H9 (cell line): ENCODE measurements around the gene INHBB. TPM values are rescaled to one million over a fixed set of nuclear protein-coding genes. Genes with fewer than 3 reads are reported as not detected.

Experiments used
- DNase-seq: peaks from one replicate; pipeline ENCODE4 v3.0.0-alpha.2; 2017
- H2AFZ ChIP-seq: one replicate; pipeline ENCODE4 v1.6.1; 2013; ENCODE audit warnings: mild to moderate bottlenecking, low read length, control low read depth, moderate library complexity
- H2AK5ac ChIP-seq: 2 replicates; pipeline ENCODE4 v1.6.1; 2013; ENCODE audit warnings: low read length, control low read depth, mixed read lengths; ENCODE audit not compliant: insufficient read length
- H2BK120ac ChIP-seq: one replicate; pipeline ENCODE4 v1.6.1; 2013; ENCODE audit warnings: low read depth, mild to moderate bottlenecking, low read length, control low read depth, inconsistent platforms; ENCODE audit not compliant: poor library complexity, severe bottlenecking
- H2BK12ac ChIP-seq: 2 replicates; pipeline ENCODE4 v1.6.1; 2013; ENCODE audit warnings: low read length, control low read depth, mixed read lengths, low read depth; ENCODE audit not compliant: insufficient read length
- H2BK15ac ChIP-seq: 2 replicates; pipeline ENCODE4 v1.6.1; 2013; ENCODE audit warnings: low read depth, low read length, control low read depth
- H2BK20ac ChIP-seq: one replicate; pipeline ENCODE4 v1.6.1; 2013; ENCODE audit warnings: low read depth, mild to moderate bottlenecking, low read length, control low read depth, inconsistent platforms; ENCODE audit not compliant: poor library complexity, severe bottlenecking
- H2BK5ac ChIP-seq: 2 replicates; pipeline ENCODE4 v1.6.1; 2013; ENCODE audit warnings: low read length, control low read depth, mixed read lengths; ENCODE audit not compliant: insufficient read length
- H3K14ac ChIP-seq: 2 replicates; pipeline ENCODE4 v1.6.1; 2013; ENCODE audit warnings: low read length, control low read depth; ENCODE audit not compliant: insufficient read depth
- H3K18ac ChIP-seq: 2 replicates; pipeline ENCODE4 v1.6.1; 2013; ENCODE audit warnings: low read depth, mild to moderate bottlenecking, mixed read lengths, low read length, control low read depth; ENCODE audit not compliant: insufficient read length
- H3K23ac ChIP-seq: 2 replicates; pipeline ENCODE4 v1.6.1; 2013; ENCODE audit warnings: low read length, control low read depth, mixed read lengths, low read depth; ENCODE audit not compliant: insufficient read length
- H3K23me2 ChIP-seq: 2 replicates; pipeline ENCODE4 v1.6.1; 2013; ENCODE audit warnings: low read depth, mild to moderate bottlenecking, mixed read lengths, low read length, control low read depth; ENCODE audit not compliant: insufficient read length, poor library complexity, severe bottlenecking
- H3K27ac ChIP-seq: 2 replicates; pipeline ENCODE4 v1.5.1; 2013; ENCODE audit warnings: low read length, control low read depth, mixed read lengths, low read depth; ENCODE audit not compliant: insufficient read length
- H3K27me3 ChIP-seq: 2 replicates; pipeline ENCODE4 v1.6.1; 2013; ENCODE audit warnings: low read length, control low read depth, inconsistent platforms; ENCODE audit not compliant: insufficient read depth
- H3K4ac ChIP-seq: 2 replicates; pipeline ENCODE4 v1.6.1; 2013; ENCODE audit warnings: low read depth, mild to moderate bottlenecking, control low read depth, inconsistent platforms, low read length, moderate library complexity
- H3K4me1 ChIP-seq: 2 replicates; pipeline ENCODE4 v1.6.1; 2013; ENCODE audit warnings: low read length, control low read depth, inconsistent platforms; ENCODE audit not compliant: insufficient read depth
- H3K4me2 ChIP-seq: 2 replicates; pipeline ENCODE4 v1.6.1; 2013; ENCODE audit warnings: low read length, control low read depth, mixed read lengths; ENCODE audit not compliant: insufficient read length, insufficient read depth
- H3K56ac ChIP-seq: 2 replicates; pipeline ENCODE4 v1.6.1; 2013; ENCODE audit warnings: low read depth, mild to moderate bottlenecking, mixed read lengths, low read length, control low read depth; ENCODE audit not compliant: insufficient read length
- H3K79me1 ChIP-seq: 2 replicates; pipeline ENCODE4 v1.6.1; 2013; ENCODE audit warnings: low read depth, mild to moderate bottlenecking, moderate library complexity, low read length, control low read depth, inconsistent platforms; ENCODE audit not compliant: insufficient read depth, poor library complexity, severe bottlenecking
- H3K79me2 ChIP-seq: 2 replicates; pipeline ENCODE4 v1.6.1; 2013; ENCODE audit warnings: low read length, control low read depth, inconsistent platforms; ENCODE audit not compliant: insufficient read depth
- H3K9ac ChIP-seq: 2 replicates; pipeline ENCODE4 v1.6.1; 2013; ENCODE audit warnings: low read length, control low read depth, mixed read lengths; ENCODE audit not compliant: insufficient read length; ENCODE audit errors: extremely low read depth
- H3K9me3 ChIP-seq: one replicate; pipeline ENCODE4 v1.6.1; 2013; ENCODE audit warnings: low read depth, low read length, inconsistent platforms; ENCODE audit not compliant: control insufficient read depth
- H3T11ph ChIP-seq: one replicate; pipeline ENCODE4 v1.6.1; 2013; ENCODE audit warnings: mild to moderate bottlenecking, low read length, control low read depth, inconsistent platforms
- H4K20me1 ChIP-seq: one replicate; pipeline ENCODE4 v1.6.1; 2013; ENCODE audit not compliant: control insufficient read depth, insufficient read length, insufficient read depth
- H4K5ac ChIP-seq: 2 replicates; pipeline ENCODE4 v1.6.1; 2013; ENCODE audit warnings: low read depth, mild to moderate bottlenecking, mixed read lengths, low read length, control low read depth; ENCODE audit not compliant: insufficient read length
- H4K8ac ChIP-seq: replicated peaks from 2 replicates; pipeline ENCODE4 v1.6.1; 2013; ENCODE audit warnings: low read length, control low read depth, mixed read lengths, low read depth; ENCODE audit not compliant: insufficient read length
- H4K91ac ChIP-seq: 2 replicates; pipeline ENCODE4 v1.6.1; 2013; ENCODE audit warnings: low read depth, mild to moderate bottlenecking, moderate library complexity, mixed read lengths, low read length, control low read depth; ENCODE audit not compliant: insufficient read length
- H3K27ac Mint-ChIP-seq, 3 experiments: 2 replicates in 2 of 3; 3 replicates in 1 of 3; pipeline ENCODE4 v1.8.0; 2020 to 2021; ENCODE audit warnings: mixed read lengths in 3 of 3, mild to moderate bottlenecking in 1 of 3, moderate library complexity in 1 of 3
- H3K27me3 Mint-ChIP-seq: 2 replicates; pipeline ENCODE4 v1.8.0; 2021; ENCODE audit warnings: low read depth, mild to moderate bottlenecking, moderate library complexity, mixed read lengths
- H3K36me3 Mint-ChIP-seq, 3 experiments: 2 replicates in 2 of 3; 3 replicates in 1 of 3; pipeline ENCODE4 v1.8.0; 2020 to 2021; ENCODE audit warnings: low read depth in 3 of 3, mixed read lengths in 3 of 3; ENCODE audit not compliant: insufficient read depth in 1 of 3
- H3K4me1 Mint-ChIP-seq, 2 experiments: 2 replicates each; pipeline ENCODE4 v1.8.0; 2020; ENCODE audit warnings: mixed read lengths in 2 of 2
- H3K4me3 Mint-ChIP-seq, 2 experiments: 2 replicates in 1 of 2; 3 replicates in 1 of 2; pipeline ENCODE4 v1.8.0; 2020 to 2021; ENCODE audit warnings: mild to moderate bottlenecking in 2 of 2, mixed read lengths in 2 of 2, moderate library complexity in 1 of 2
- H3K9me3 Mint-ChIP-seq, 2 experiments: 2 replicates in 1 of 2; 3 replicates in 1 of 2; pipeline ENCODE4 v1.8.0; 2020; ENCODE audit warnings: mild to moderate bottlenecking in 2 of 2, mixed read lengths in 2 of 2, moderate library complexity in 1 of 2
- CTCF ChIP-seq: fragments of 200-600 bp; sonication (generic); conservative IDR thresholded peaks from 3 replicates; pipeline ENCODE4 v1.8.0; 2021; ENCODE audit warnings: antibody characterized with exemption, mild to moderate bottlenecking
- WGBS: extraction: QIAGEN DNeasy Blood & Tissue Kit; methylation state at CpG from one replicate; pipeline ENCODE4 v1.1.7; 2013; ENCODE audit warnings: missing lambda C conversion rate, low lambda C conversion rate, mixed read lengths; ENCODE audit not compliant: insufficient read length; ENCODE audit errors: extremely low coverage; 5-methylcytosine and 5-hydroxymethylcytosine counted together
- total RNA-seq: library from RNA; stranded (reverse); gene quantifications from 2 replicates; pipeline ENCODE4 v1.2.1, GENCODE V29; 2021

INHBB gene
- total RNA-seq, 1 experiment from 2014 or later, result 0.13 TPM

- Histone ChIP-seq H3T11ph (no peak overlapping the region), H2BK15ac (no peak overlapping the region), H2BK5ac (no peak overlapping the region), H2BK120ac (no peak overlapping the region), H2BK12ac (no peak overlapping the region), H3K79me2 (no peaks in the 10 kb centered on the region), H4K8ac (no peak overlapping the region), H3K56ac (no peak overlapping the region), H3K9ac (no peak overlapping the region), H3K14ac (no peak overlapping the region), H3K27me3 (no peaks in the 10 kb centered on the region), H4K5ac (no peak overlapping the region), H3K4me1 (no peaks in the 10 kb centered on the region), H2AK5ac (no peak overlapping the region), H3K23ac (no peak overlapping the region), H4K20me1 (no peaks in the 10 kb centered on the region), H3K79me1 (no peaks in the 10 kb centered on the region), H3K18ac (no peak overlapping the region), H3K23me2 (no peaks in the 10 kb centered on the region), H3K4me2 (no peak overlapping the region), H2BK20ac (no peak overlapping the region), H2AFZ (no peak overlapping the region), H3K9me3 (no peaks in the 10 kb centered on the region), H3K27ac (no peak overlapping the region), H3K4ac (no peak overlapping the region), H4K91ac (no peak overlapping the region)
- Mint-ChIP-seq H3K36me3 (no peaks in the 10 kb centered on the region), H3K4me3 (no peak overlapping the region), H3K27ac (no peak overlapping the region), H3K27me3 (peaks cover 70% of the 10 kb centered on the region), H3K4me1 (no peaks in the 10 kb centered on the region), H3K9me3 (no peaks in the 10 kb centered on the region)
- WGBS, result no CpG with 5 or more reads among the region's 7 CpGs
- TF ChIP-seq CTCF, result no peak
- DNase-seq, result no peak
These were observed 23.6 kb upstream of the INHBB start for GRCh38 chr2:120322329-120322728.
